Cardiac fibroblast (primary cell): ENCODE measurements around the gene TPRN.

Experiments
- DNase-seq, 2 donors: peaks; one replicate each; pipeline versions ENCODE4 v3.0.0 to v3.0.0-alpha.2; 2010; ENCODE audit warnings: low read depth in 2 of 2
- H3K4me3 ChIP-seq, 2 donors: replicated peaks in 1 of 2; 1 replicate in 1 of 2; 2 replicates in 1 of 2; pipeline ENCODE4 v1.5.1; 2011; ENCODE audit warnings: low read depth in 2 of 2, low read length in 2 of 2, mild to moderate bottlenecking in 2 of 2, moderate library complexity in 1 of 2
- CTCF ChIP-seq: IDR thresholded peaks from one replicate; pipeline ENCODE4 v1.5.1; 2011; ENCODE audit warnings: low read depth, mild to moderate bottlenecking, low read length, inconsistent platforms

Gene TPRN

GRCh38 chr9:137229903-137230704 is 29.6 kb upstream of the TPRN start:
- DNase-seq = no peak
- TF ChIP-seq CTCF = no peak

GRCh38 chr9:137228968-137229896 is 28.7 kb upstream of the TPRN start:
- no peak for TF ChIP-seq CTCF
- no peak for DNase-seq
- H3K4me3 ChIP-seq = no peak overlapping the region

More at GRCh38 chr9:137229903-137230704, 29.6 kb upstream of the TPRN start:
- no peak overlapping the region for H3K4me3 ChIP-seq

GRCh38 chr9:137228506-137228967 is 28.0 kb upstream of the TPRN start:
- H3K4me3 ChIP-seq = no peak overlapping the region
- DNase-seq = no peak
- TF ChIP-seq CTCF = no peak

- no peak for DNase-seq
- no peak for TF ChIP-seq CTCF
- H3K4me3 ChIP-seq = no peak overlapping the region
Measured at GRCh38 chr9:137227853-137228505, 27.4 kb upstream of the TPRN start.

GRCh38 chr9:137227054-137227852 is 26.7 kb upstream of the TPRN start, which contains the start of gene RNF224:
Gene RNF224, plus strand, starts transcription at chr9:137227502. Its CDS starts 834 bp downstream, at chr9:137228336.
- DNase-seq = peak; percentile 75 to 81
- no peak within 1 kb of the TSS for H3K4me3 ChIP-seq
- TF ChIP-seq CTCF = peak; percentile 91
